DND-41 (cell line): ENCODE results near the gene MCF2L.

ENCODE experiments used
- ATAC-seq: fragments of 200-7000 bp; cut with Tn5 transposase; 3 replicates; pipeline ENCODE4 v1.9.1; 2021; ENCODE audit warnings: low read depth; ENCODE audit not compliant: insufficient read depth
- DNase-seq: peaks from one replicate; pipeline ENCODE4 v3.0.0-alpha.2; 2020
- H2AFZ ChIP-seq: 2 replicates; pipeline ENCODE4 v1.6.0; 2012; ENCODE audit warnings: low read depth, low read length
- H3K27ac ChIP-seq: 2 replicates; pipeline ENCODE4 v1.5.1; 2012; ENCODE audit warnings: low read length, inconsistent platforms
- H3K27me3 ChIP-seq: fragments of 200-600 bp; sonication (generic); 2 replicates; pipeline ENCODE4 v1.6.0; 2012; ENCODE audit warnings: low read length, mild to moderate bottlenecking, inconsistent platforms; ENCODE audit not compliant: insufficient read depth, poor library complexity
- H3K36me3 ChIP-seq: 2 replicates; pipeline ENCODE4 v1.5.1; 2012; ENCODE audit warnings: low read length, inconsistent platforms; ENCODE audit not compliant: insufficient read depth
- H3K4me1 ChIP-seq: 2 replicates; pipeline ENCODE4 v1.5.1; 2012; ENCODE audit warnings: mild to moderate bottlenecking, low read length; ENCODE audit not compliant: insufficient read depth
- H3K4me2 ChIP-seq: 2 replicates; pipeline ENCODE4 v1.6.0; 2012; ENCODE audit warnings: mild to moderate bottlenecking, moderate library complexity, low read length, inconsistent platforms; ENCODE audit not compliant: insufficient read depth
- H3K4me3 ChIP-seq, 2 experiments: fragments of 200-600 bp in 1 of 2; shearing (Covaris generic) in 1 of 2; 2 replicates each; pipeline ENCODE4 v1.5.1; 2012 to 2016; ENCODE audit warnings: inconsistent platforms in 2 of 2, low read length in 2 of 2, mild to moderate bottlenecking in 2 of 2, low read depth in 1 of 2, moderate library complexity in 1 of 2
- H3K79me2 ChIP-seq: 2 replicates; pipeline ENCODE4 v1.6.0; 2012; ENCODE audit warnings: low read length, inconsistent platforms; ENCODE audit not compliant: insufficient read depth
- H3K9ac ChIP-seq: 2 replicates; pipeline ENCODE4 v1.6.0; 2012; ENCODE audit warnings: low read depth, mild to moderate bottlenecking, inconsistent platforms, low read length, moderate library complexity
- H3K9me3 ChIP-seq: 2 replicates; pipeline ENCODE4 v1.5.1; 2012; ENCODE audit warnings: low read length, moderate library complexity, mild to moderate bottlenecking, inconsistent platforms; ENCODE audit not compliant: insufficient read depth, severe bottlenecking
- H4K20me1 ChIP-seq: 2 replicates; pipeline ENCODE4 v1.6.0; 2012; ENCODE audit warnings: low read length; ENCODE audit not compliant: insufficient read depth
- EZH2 ChIP-seq: IDR thresholded peaks from 3 replicates; pipeline ENCODE4 v1.6.1; 2012; ENCODE audit warnings: borderline replicate concordance, low read depth, mild to moderate bottlenecking, moderate library complexity, low read length, inconsistent platforms; ENCODE audit not compliant: severe bottlenecking
- TF ChIP-seq, protein P1 (sequence below): IDR thresholded peaks from 2 replicates; pipeline ENCODE4 v1.5.1; 2012; ENCODE audit warnings: borderline replicate concordance, low read length, moderate library complexity, mild to moderate bottlenecking; ENCODE audit not compliant: poor library complexity, severe bottlenecking; ENCODE audit errors: extremely low read depth

The MCF2L gene

GRCh38 chr13:112978561-112979405 is 9.8 kb downstream of the MCF2L start:
- Histone ChIP-seq H3K9ac (no peak overlapping the region), H3K36me3 (no peaks in the 10 kb centered on the region), H3K27ac (no peak overlapping the region), H3K4me1 (no peaks in the 10 kb centered on the region), H3K4me2 (no peak overlapping the region), H2AFZ (no peak overlapping the region), H4K20me1 (peaks cover 46% of the 10 kb centered on the region), H3K27me3 (no peaks in the 10 kb centered on the region), H3K79me2 (no peaks in the 10 kb centered on the region), H3K4me3 (no peak overlapping the region), H3K9me3 (no peaks in the 10 kb centered on the region)
- no peak for DNase-seq
- no peak for TF ChIP-seq EZH2
- TF ChIP-seq, protein P1, sequence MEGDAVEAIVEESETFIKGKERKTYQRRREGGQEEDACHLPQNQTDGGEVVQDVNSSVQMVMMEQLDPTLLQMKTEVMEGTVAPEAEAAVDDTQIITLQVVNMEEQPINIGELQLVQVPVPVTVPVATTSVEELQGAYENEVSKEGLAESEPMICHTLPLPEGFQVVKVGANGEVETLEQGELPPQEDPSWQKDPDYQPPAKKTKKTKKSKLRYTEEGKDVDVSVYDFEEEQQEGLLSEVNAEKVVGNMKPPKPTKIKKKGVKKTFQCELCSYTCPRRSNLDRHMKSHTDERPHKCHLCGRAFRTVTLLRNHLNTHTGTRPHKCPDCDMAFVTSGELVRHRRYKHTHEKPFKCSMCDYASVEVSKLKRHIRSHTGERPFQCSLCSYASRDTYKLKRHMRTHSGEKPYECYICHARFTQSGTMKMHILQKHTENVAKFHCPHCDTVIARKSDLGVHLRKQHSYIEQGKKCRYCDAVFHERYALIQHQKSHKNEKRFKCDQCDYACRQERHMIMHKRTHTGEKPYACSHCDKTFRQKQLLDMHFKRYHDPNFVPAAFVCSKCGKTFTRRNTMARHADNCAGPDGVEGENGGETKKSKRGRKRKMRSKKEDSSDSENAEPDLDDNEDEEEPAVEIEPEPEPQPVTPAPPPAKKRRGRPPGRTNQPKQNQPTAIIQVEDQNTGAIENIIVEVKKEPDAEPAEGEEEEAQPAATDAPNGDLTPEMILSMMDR = no peak
- ATAC-seq = no peak

DNA sequence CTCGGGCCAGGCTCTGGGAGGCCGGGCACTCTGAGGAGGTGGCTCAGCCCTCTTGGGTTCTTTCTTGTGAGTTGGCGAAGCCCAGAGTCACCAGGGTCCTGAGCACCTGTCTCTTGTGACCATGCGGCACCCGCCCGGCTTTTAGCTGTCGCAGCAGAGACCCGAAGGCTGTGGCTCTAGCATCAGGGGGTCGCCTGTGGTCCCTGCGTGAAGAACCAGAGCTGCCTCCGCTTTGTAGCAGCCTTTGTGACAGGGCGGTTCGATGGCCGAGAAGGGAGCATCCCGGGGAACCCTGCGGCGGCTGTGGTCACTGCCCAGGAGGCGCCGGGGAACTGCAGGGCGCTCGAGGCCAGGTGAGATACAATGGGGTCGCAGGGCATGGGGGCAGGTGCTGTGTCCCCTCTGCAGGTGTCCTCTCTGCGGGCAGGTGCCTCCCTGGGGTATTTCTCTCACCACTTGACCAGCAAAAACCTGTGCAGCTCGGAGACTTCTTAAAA is 10.4 kb downstream of the MCF2L start:
- Histone ChIP-seq H3K9ac (no peak overlapping the region), H3K4me2 (no peak overlapping the region), H3K27me3 (no peaks in the 10 kb centered on the region), H2AFZ (no peak overlapping the region), H3K9me3 (no peaks in the 10 kb centered on the region), H4K20me1 (peaks cover 47% of the 10 kb centered on the region), H3K36me3 (no peaks in the 10 kb centered on the region), H3K27ac (no peak overlapping the region), H3K4me1 (no peaks in the 10 kb centered on the region), H3K79me2 (no peaks in the 10 kb centered on the region), H3K4me3 (no peak overlapping the region)
- TF ChIP-seq, protein P1 = no peak
- TF ChIP-seq EZH2 = no peak
- no peak for DNase-seq
- no peak for ATAC-seq

- H3K4me3 ChIP-seq = no peak overlapping the region
- ATAC-seq = no peak
- H3K36me3 ChIP-seq = no peaks in the 10 kb centered on the region
- no peaks in the 10 kb centered on the region for H3K9me3 ChIP-seq
- H3K27me3 ChIP-seq = no peaks in the 10 kb centered on the region
- DNase-seq = no peak
- H3K4me2 ChIP-seq = no peak overlapping the region
- no peak overlapping the region for H2AFZ ChIP-seq
- H3K27ac ChIP-seq = no peak overlapping the region
- no peaks in the 10 kb centered on the region for H3K79me2 ChIP-seq
- TF ChIP-seq, protein P1 = no peak
- no peak for TF ChIP-seq EZH2
- peaks cover 55% of the 10 kb centered on the region for H4K20me1 ChIP-seq
- no peaks in the 10 kb centered on the region for H3K4me1 ChIP-seq
- no peak overlapping the region for H3K9ac ChIP-seq
These were observed 11.4 kb downstream of the MCF2L start for GRCh38 chr13:112980434-112980833.
